Caki2 (cell line): ENCODE measurements around the gene CLGN. TPM values are rescaled to one million over a fixed set of nuclear protein-coding genes. Genes with fewer than 3 reads are reported as not detected.

ENCODE experiments used
- DNase-seq: peaks from one replicate; pipeline ENCODE4 v3.0.0-alpha.2; 2015; ENCODE audit warnings: low read depth
- in situ Hi-C: cut with HindIII; loops from 2 replicates; pipeline ENCODE4 v1.10.0; 2016; ENCODE audit warnings: low sequenced_read_pairs, low pct_unique_long_range_greater_than_20kb, mixed read lengths
- total RNA-seq: library from RNA; depleted of rRNA; stranded (reverse); fragments of >200 nt; shearing (Covaris generic); gene quantifications from 2 replicates; pipeline ENCODE4 v1.2.3, GENCODE V29; 2014; ENCODE audit warnings: low replicate concordance

Gene CLGN
- total RNA-seq, 1 experiment from 2014 or later, result 17.2 TPM

GRCh38 chr4:140400111-140400510 is 27.3 kb downstream of the CLGN start:
- in situ Hi-C loops, result no loop called here

DNA sequence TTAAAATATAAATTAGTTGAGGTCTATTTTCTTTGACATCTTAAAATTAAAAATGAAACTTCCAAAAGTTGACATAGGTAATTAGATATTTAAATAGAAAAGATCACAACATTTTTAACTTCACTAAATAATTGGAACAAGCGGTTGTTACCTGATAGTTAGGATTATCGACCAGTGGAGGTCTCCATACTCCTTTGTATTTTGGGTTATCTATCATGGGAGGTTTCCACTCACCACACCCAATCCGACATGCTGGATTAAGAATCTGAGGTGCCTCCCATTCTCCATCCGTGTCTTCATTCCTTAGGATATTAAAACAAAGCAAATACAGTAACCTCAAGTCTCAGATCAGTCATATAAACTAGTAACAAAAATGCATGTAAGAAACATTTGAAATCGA is 31.8 kb downstream of the CLGN start:
- DNase-seq, result no peak
- in situ Hi-C loops, result no loop called here

More at GRCh38 chr4:140400111-140400510, 27.3 kb downstream of the CLGN start:
- no peak for DNase-seq

DNA sequence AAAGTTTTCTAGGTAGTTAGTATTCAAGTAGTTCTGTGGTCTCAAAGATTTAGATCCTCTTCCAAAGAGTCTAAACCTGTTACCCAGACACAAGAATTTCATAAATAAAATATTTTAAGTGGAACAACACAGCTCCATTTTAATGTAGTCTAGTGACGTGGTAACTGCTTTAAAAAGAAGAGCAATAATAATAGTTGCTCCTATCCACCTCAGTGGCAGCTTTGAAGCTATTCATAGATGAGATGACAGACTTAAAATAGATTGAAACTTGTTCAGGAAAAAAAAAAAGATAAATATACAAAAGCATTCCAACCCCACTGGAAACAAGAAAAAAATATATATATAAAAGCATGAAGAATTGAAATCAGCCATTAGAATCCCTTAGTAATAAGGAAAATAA is 39.4 kb downstream of the CLGN start:
- no peak for DNase-seq
- in situ Hi-C loops, result no loop called here

DNA sequence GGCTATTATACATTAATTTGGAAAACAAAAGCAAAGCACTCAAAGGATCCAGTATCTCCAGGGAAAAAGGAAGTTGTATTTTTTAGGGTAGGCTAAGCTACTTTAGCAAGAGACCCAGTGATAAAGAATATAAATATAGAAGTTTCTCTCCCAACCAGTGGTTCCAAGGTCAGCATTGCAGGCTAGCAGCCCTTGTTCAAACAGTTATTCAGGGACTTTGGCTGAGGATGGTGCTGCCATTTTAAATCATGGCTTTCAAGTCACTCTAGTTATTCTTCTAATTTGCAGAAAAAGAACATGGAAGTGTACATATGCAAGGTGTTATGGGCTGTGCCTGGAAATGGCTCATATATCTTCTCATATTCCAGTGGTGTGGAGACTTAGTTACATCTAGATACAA is 44.7 kb downstream of the CLGN start:
- in situ Hi-C loops, result no loop called here
- no peak for DNase-seq

- in situ Hi-C loops, result no loop called here
- no peak for DNase-seq
These were observed 53.3 kb downstream of the CLGN start for GRCh38 chr4:140374130-140374477.

DNA sequence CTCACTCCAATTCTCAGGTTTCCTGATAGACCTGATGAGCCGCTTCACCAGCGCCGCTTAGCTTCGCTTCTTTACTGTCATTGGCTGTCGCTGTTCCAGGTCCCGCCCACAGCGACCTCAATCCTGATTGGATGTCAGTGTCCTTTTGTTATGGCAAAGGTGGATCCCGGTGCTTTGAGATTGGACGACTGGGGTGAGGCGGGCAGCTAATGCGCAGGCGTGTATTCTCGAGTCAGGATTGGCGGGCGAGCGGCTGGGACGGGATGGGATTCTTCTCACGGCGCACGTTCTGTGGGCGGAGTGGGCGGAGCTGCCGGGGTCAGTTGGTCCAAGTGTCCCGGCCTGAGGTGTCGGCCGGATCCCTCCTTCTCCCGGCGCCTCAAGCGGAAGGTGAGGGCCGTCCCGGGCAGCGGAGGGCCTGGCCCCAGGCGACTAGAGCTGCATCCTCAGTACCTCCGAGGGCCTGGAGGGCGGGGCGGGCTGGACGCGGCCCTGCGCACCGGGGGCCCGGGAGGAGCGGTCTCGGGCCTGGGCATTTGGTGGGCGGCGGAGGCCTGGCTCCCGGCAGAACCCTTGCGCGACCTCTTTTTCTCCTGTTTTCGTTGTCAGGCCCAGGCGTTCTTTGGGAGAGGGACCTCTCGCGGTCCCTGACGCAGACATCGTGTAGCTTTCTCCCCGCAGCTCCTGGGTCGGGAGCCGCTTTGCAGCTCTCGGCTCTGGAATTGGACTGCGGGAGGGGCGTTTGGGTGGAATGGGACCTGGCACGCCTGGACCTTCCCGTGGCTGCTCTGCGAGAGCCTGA is 53.9 kb downstream of the CLGN start, which contains the start of gene SCOC:
SCOC (plus strand) TSS at position 319 of the 802 bp plus-strand sequence. CDS start 5,525 bp downstream, outside the sequence.
- in situ Hi-C loops, result no loop called here
- peak; percentile 99 for DNase-seq

DNA sequence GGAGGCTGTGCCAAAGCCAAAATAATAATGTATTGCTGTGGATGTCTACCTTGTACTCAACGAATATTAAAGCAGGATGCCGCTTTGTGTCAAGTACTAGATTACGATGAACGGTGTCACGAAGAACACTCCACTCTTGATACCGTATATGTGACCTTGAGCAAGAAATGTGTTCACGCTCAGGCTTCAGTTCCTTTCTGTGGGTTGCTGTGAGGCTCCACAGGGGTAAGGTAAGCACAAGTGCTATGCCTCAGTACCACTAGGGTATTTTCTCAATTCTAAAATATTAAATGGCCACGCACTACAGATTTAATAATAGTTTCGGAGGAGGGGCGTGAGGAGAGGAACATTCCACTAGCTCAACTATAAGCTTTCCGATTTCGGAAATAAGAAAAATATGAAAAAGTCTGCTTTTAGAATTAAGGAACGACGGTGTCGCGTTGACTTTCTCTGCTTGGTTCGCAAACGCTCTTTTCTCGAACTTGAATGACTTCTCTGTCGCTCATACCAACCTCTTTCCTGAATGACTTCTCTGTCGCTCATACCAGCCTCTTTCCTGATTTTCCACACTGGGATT is 54.6 kb downstream of the CLGN start:
- no peak for DNase-seq
- in situ Hi-C loops, result no loop called here

DNA sequence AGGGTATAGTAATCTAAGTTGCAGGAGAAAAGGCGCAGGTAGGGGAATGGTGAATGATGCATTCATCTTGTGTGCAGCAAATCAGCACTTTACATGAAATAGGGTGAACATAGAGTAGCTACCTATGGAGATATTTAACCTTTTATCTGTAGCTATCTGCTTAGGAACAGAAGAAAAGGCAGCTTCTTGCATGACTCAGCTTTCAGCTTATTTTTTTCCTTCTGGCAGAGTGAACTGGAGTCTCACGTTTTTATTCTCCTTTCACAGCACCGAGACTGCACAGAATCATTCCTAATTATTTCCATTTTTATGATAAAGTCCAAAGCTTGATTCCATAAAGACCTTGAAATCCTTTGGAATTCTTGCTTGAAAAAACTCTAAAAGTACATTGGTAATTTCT is 58.8 kb downstream of the CLGN start:
- DNase-seq, result peak; percentile 26
- in situ Hi-C loops, result no loop called here

DNA sequence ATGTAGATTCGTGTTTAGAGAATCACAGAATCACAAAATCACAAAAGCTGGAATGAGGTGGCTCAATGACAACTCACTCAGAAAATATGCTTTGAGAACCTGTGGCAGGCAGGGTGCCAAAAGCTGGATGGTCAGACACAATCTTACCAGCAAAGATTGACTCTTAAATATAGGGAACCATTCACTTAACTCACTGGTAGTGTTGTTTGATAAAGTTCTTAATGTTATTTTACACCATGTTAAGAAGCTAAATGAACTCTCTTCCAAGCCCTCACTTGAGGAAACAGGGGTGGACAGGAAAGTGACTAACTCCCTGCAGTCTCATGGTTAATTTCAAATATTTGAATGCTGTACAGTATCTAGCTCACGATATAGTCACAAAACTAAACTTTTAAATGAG is 59.7 kb downstream of the CLGN start:
- in situ Hi-C loops, result no loop called here
- peak; percentile 42 for DNase-seq

DNA sequence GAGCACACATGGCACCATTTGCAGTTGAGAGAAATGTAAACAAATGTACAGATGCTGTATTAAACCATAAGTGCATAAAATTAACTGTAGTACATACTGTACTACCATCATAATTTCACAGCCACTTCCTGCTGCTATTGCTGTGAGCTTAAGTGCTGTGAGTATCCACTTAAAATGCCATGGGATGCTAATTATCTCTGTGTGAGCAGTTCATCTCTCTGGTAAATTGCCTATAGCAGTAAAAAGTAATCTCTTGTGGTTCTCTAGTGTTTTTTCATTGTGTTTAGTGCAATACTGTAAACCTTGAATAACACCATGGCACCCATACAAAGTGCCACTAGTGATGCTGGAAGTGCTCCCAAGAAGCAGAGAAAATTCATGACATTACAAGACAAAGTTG is 63.9 kb downstream of the CLGN start:
- in situ Hi-C loops, result no loop called here
- DNase-seq, result no peak

DNA sequence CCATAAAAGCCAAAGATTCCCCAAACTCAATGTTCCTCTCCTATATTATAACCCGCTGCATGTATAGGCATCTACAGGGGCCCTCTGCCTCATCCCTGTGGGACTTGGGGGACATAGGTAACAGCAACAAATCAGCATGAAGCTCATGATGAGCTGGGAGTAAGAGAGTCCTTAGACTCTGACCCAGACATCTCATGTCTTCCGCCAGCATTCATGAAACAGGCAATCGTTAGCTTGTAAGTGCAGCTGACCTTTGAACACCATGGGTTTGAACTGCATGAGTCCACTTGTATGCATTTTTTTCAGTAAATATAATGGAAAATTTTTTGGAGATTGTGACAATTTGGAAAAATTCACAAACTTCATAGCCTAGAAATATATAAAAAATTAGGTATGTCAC is 64.4 kb downstream of the CLGN start:
- no peak for DNase-seq
- in situ Hi-C loops, result no loop called here

GRCh38 chr4:140361099-140361498 is 66.3 kb downstream of the CLGN start:
- in situ Hi-C loops, result no loop called here
- DNase-seq, result no peak

DNA sequence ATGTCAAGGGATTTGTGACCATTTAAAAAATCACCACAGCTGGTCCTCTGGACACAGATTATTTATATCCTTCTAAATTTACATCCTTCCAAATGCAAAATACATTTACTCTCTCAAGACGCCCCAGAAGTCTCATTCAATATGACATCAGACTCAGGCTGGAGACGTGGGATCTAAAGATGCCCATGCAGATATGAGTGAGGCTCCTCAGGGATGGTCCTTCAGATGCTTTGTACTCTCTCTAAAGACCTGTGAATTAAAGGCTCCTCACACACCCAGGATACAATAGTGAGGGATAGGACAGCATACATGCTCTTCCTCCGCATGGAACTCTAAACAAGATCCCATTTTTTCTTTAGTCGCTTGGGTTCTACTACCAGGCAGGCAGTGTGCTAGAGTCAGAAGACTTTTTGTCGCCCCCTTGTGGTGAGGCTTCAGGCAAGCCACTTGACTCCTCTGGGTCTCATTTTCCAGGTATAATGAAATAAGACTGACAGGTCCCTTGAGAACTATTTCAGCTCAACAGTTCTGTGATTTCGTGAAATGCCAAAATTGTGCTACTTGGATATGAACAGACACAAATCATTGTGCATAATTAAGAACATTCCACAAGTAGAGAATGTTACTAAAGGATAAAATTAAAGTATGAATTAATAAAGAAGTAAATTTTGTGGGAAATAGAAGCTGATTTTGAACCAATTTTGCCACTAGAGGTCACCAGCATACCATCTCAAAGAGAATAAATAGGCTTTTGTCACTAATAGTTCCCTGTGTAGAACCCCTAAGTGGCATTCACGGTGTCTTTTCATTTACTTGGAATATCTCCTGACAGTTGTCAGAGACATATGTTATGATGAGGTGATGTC is 67.7 kb downstream of the CLGN start:
- in situ Hi-C loops, result no loop called here
- peak; percentile 65 for DNase-seq

- DNase-seq, result no peak
- in situ Hi-C loops, result no loop called here
These were observed 69.2 kb downstream of the CLGN start for GRCh38 chr4:140358281-140358680.

DNA sequence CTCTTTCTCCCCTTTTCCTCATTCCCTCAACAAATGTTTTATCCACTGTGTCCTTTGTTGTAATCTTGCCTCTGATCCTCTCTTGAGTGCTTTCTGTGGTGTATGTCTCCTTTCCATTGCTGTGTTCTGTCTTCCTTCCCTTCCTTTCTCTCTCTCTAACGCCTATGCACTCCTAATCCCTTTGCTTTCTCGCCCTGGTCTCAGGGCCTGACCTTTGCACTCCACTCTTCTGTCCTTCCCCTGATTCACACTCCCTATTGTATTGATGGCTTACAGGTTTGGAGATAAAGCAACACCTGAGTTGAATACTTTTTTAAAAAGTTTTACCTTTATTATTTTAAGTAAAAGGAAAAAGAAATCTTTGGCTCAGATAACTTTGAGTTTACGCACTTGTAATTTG is 69.6 kb downstream of the CLGN start:
- in situ Hi-C loops, result no loop called here
- no peak for DNase-seq

DNA sequence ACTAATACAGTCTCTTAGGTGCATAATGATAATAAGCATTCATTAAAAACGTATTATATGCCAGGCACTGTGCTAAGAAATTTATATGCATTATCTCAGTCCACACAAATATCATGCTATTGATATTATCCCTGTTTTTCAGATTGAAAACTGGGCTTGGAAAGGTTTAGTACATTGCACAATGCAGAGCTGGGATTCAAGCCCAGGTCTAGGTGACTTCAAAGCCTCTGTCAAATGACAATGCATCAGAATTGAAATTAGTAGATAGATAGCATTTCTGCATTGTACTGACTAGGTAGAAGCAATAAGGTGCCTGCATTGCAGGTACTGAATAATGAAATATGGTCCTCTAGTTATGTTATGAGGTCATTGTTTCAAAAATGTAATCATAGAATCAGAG is 72.2 kb downstream of the CLGN start:
- in situ Hi-C loops, result no loop called here

DNA sequence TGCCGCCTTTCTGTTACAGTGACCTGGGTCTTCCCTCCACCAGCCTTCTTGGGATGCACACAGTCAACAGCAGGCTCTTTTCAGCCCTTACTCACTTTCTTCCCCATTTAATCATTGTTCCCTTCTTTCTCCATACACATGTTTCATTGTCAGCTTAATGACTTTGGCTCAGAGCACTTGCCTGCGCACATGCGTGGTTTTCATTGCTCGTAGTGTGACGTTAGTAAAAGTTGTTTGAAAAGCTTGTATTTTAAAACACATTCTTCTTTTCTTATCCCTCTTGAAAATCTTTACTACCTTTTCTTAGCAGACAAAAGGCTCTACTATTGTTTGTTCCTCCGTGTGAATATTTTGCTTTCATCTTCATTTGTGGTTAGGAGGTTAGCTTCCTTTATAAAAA is 73.7 kb downstream of the CLGN start:
- no peak for DNase-seq
- in situ Hi-C loops, result no loop called here

More for the DNA sequence above, 72.2 kb downstream of the CLGN start:
- DNase-seq, result no peak

GRCh38 chr4:140351093-140352075 is 76.1 kb downstream of the CLGN start:
- DNase-seq, result no peak
- in situ Hi-C loops, result no loop called here
